ENCODE data around the gene PEX14. TPM values are rescaled to one million over a fixed set of nuclear protein-coding genes. Genes with fewer than 3 reads are reported as not detected.

The PEX14 gene
- total and polyA plus RNA-seq, 9 of the 15 experiments (the other 6 are each of a cell fraction or from before 2014, with no cell fraction given): 2.6 to 45.7 (median 22.7) TPM

DNA sequence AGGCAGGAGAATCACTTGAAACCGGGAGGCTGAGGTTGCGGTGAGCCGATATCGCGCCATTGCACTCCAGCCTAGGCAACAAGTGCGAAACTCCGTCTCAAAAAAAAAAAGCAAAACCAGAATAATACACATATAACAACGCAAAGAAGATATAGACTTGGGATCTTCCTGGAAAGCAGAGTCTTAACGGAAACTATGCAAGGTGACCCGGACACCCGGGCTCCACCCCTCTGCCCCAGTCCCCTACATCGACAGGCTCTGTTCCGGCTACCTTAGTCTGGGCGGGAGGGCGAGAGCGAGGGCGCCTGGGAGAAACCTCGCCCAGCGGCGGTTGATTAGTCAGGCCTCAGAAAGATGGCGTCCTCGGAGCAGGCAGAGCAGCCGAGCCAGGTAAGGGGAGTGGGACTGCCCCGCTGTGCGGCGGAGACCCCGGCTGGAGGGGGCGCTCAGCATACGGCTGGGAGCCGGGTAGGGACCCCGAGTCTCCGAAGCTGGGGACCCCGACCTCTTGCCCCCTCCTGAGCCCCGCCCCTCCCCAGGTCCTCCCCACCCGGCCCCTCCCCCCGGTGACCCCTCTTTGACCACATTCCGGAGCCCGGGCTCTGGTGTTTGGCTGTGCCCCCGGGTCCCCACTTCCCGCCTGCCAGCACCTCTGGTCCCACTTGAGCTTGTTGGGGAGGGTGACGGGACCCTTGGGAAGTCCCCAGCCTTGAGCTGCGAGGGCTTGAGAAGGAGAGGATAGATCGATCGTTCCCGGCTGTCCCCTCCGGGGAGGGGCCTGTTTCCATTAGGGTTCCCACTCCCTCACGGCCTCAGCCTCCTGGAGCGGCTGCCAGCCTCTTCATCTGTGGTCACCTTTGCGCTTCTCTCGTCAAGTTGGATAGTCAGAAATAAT lies at the start of gene PEX14 (continued):
- TF ChIP-seq SIN3A (IDR thresholded peaks at IDR 0.05; ENCODE audit: borderline replicate concordance in 2 of 2, control insufficient read depth in 1 of 2, low read depth in 2 of 2, low read length in 2 of 2): peak; percentile 73 to 87; a peak in 2 of 4 replicates
- TF ChIP-seq ZNF699 (CRISPR knock-in tag; IDR thresholded peaks at IDR 0.05; ENCODE audit: insufficient replicate concordance): no peak
- peak; percentile 88 for TF ChIP-seq BRD9 (IDR thresholded peaks at IDR 0.05; ENCODE audit: low read depth, partially characterized antibody)
- peak; percentile 22 for TF ChIP-seq GTF2B (IDR thresholded peaks at IDR 0.05; ENCODE audit: extremely low read depth, insufficient read length)
- TF ChIP-seq SIN3B (IDR thresholded peaks at IDR 0.05; ENCODE audit: low read depth): peak; percentile 91
- peak; percentile 72 for TF ChIP-seq CXXC5 (CRISPR knock-in tag; IDR thresholded peaks at IDR 0.05)
- no peak for TF ChIP-seq PTRF (tag; IDR thresholded peaks at IDR 0.05)
- TF ChIP-seq ZNF384 (IDR thresholded peaks at IDR 0.05; ENCODE audit: low read depth, low read length): no peak
- no peak for TF ChIP-seq ZNF780A (CRISPR knock-in tag; IDR thresholded peaks at IDR 0.05)
- peak; percentile 56; the same call in 1 of the 2 replicates for TF ChIP-seq LARP7 (IDR thresholded peaks at IDR 0.05)
- TF ChIP-seq, protein P1, sequence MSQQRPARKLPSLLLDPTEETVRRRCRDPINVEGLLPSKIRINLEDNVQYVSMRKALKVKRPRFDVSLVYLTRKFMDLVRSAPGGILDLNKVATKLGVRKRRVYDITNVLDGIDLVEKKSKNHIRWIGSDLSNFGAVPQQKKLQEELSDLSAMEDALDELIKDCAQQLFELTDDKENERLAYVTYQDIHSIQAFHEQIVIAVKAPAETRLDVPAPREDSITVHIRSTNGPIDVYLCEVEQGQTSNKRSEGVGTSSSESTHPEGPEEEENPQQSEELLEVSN (IDR thresholded peaks at IDR 0.05; ENCODE audit: borderline replicate concordance in 1 of 2, extremely low read depth in 1 of 2, insufficient read depth in 1 of 2, insufficient read length in 1 of 2, low read depth in 1 of 2, low read length in 1 of 2, poor library complexity in 1 of 2, severe bottlenecking in 1 of 2): peak in 1 of 2 experiments; percentile 3
- no peak for TF ChIP-seq RREB1 (CRISPR knock-in tag; IDR thresholded peaks at IDR 0.05)
- TF ChIP-seq YY1 (IDR thresholded peaks at IDR 0.05; ENCODE audit: borderline replicate concordance in 1 of 3, control insufficient read depth in 1 of 3, extremely low read depth in 1 of 3, insufficient read depth in 3 of 3, insufficient read length in 1 of 3, insufficient replicate concordance in 2 of 3, low read depth in 1 of 3, low read length in 2 of 3): peak; percentile 87 to 99 (median 98)
- no peak for TF ChIP-seq ZNF408 (CRISPR knock-in tag; IDR thresholded peaks at IDR 0.05; ENCODE audit: low read depth)
- no peak for TF ChIP-seq ZNF354B (CRISPR knock-in tag; IDR thresholded peaks at IDR 0.05)
- TF ChIP-seq XRCC5 (IDR thresholded peaks at IDR 0.05; ENCODE audit: low read depth, low read length): peak; percentile 100
- TF ChIP-seq SMAD4 (CRISPR knock-in tag; conservative IDR thresholded peaks at IDR 0.05): peak; percentile 76
- no peak for TF ChIP-seq KLF1 (tag; IDR thresholded peaks at IDR 0.05)
- TF ChIP-seq SMARCA5 (IDR thresholded peaks at IDR 0.05): peak; percentile 55; the same call in 1 of the 2 replicates
